Keratinocyte (primary cell): Measurements from ENCODE around the gene ADRB2.

ENCODE experiments used
- EZH2 ChIP-seq: IDR thresholded peaks from one replicate; pipeline ENCODE4 v1.6.1; 2012; ENCODE audit warnings: inconsistent platforms, mild to moderate bottlenecking, low read length, moderate library complexity
- TF ChIP-seq, protein P1 (sequence below), 3 experiments: IDR thresholded peaks in 1 of 3; conservative IDR thresholded peaks in 1 of 3; optimal IDR thresholded peaks in 1 of 3; 2 replicates in 2 of 3; 3 replicates in 1 of 3; pipeline versions ENCODE3 to v1.5.1; 2011; ENCODE audit warnings: low read length in 3 of 3, mild to moderate bottlenecking in 3 of 3, moderate library complexity in 2 of 3, control low read depth in 1 of 3, inconsistent platforms in 1 of 3; ENCODE audit not compliant: insufficient read depth in 2 of 3; ENCODE audit errors: extremely low read depth in 1 of 3

DNA sequence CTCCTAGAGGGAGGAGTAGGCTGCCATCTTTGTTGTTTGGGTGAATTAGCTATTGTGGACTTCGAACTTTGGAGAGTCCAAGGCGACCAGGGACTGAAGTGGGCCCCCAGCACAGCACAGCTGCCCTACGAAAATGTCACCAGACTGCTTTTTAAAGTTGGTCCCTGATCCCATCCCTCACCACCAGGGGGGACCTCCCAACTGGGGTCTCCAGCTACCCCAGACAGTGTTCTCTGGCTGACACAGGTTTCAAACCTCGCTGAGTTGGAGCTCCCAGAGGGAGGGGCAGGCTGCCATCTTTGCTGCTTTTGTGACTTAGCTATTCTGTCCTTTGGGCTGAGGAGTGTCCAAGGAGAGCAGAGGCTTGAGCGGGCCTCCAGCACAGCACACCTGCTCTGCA is 45.7 kb upstream of the ADRB2 start:
- TF ChIP-seq, protein P1, sequence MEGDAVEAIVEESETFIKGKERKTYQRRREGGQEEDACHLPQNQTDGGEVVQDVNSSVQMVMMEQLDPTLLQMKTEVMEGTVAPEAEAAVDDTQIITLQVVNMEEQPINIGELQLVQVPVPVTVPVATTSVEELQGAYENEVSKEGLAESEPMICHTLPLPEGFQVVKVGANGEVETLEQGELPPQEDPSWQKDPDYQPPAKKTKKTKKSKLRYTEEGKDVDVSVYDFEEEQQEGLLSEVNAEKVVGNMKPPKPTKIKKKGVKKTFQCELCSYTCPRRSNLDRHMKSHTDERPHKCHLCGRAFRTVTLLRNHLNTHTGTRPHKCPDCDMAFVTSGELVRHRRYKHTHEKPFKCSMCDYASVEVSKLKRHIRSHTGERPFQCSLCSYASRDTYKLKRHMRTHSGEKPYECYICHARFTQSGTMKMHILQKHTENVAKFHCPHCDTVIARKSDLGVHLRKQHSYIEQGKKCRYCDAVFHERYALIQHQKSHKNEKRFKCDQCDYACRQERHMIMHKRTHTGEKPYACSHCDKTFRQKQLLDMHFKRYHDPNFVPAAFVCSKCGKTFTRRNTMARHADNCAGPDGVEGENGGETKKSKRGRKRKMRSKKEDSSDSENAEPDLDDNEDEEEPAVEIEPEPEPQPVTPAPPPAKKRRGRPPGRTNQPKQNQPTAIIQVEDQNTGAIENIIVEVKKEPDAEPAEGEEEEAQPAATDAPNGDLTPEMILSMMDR (optimal IDR thresholded peaks at IDR 0.05 in 1 of 3, IDR thresholded peaks at IDR 0.05 in 1 of 3, conservative IDR thresholded peaks at IDR 0.05 in 1 of 3; ENCODE audit: extremely low read depth in 1 of 3, insufficient read depth in 2 of 3, low read length in 3 of 3), result no peak
- TF ChIP-seq EZH2, result no peak
